ENCODE results near the gene FGFR2.

FGFR2 gene

DNA sequence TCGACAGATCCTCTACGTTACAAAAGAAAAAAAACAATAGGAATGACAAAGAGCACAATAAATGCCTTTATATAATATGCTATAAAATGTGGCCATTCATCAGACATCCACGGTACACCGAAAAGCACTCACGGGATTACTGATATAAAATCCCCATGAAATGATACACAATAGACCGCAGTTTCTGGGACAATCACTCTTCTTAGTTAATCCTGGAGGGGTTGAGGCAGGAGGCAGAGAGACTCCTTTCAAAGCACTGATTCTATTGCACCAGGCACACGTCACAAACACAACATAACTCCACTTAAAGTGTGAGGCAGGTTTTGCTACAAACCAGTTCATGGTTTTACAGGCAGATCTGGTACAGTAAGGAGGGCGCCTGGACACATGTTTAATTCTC is 113.8 kb downstream of the FGFR2 start:
- no peak for DNase-seq

DNA sequence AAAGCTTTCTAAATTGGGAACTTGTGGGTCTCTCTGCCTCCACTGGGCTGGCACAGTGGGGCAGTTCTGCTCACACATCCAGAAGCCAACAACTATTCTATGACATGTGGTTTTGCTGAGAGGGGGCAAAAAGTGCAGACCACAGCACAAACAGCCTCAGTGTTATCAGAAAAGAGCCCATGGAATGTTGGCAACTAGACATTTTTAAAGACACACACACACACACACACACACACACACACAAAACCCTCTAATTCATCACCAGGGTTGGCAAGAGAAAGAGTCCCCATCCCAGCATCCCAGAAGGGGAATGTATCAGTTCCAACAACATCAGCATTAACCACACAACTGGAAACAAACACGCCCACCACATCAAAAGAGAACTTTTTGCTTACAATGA is 117.1 kb downstream of the FGFR2 start:
- no peak for DNase-seq

DNA sequence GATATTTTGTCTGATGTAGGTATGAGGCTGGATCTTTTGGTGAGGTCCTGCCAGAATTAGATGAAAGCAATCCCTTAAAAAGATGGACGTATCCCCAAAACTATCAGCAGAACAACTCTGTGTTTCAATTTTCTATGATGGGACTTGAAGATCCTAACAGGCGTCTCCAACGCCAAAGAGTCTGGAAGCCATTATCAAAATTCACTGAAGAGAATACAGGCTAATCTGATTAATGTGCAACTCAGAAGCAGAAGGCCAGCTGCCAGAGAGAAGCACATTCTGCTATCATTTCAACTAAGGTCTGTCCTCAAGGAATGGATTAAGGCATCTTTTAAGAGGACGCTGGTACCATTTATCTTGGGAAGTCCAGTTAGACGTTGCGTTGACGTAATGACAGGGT is 119.7 kb downstream of the FGFR2 start:
- DNase-seq = no peak

- no peak for DNase-seq
Observed at GRCh38 chr10:121469797-121470606, 128.2 kb downstream of the FGFR2 start.

GRCh38 chr10:121468726-121469125 is 129.5 kb downstream of the FGFR2 start:
- no peak for DNase-seq

DNA sequence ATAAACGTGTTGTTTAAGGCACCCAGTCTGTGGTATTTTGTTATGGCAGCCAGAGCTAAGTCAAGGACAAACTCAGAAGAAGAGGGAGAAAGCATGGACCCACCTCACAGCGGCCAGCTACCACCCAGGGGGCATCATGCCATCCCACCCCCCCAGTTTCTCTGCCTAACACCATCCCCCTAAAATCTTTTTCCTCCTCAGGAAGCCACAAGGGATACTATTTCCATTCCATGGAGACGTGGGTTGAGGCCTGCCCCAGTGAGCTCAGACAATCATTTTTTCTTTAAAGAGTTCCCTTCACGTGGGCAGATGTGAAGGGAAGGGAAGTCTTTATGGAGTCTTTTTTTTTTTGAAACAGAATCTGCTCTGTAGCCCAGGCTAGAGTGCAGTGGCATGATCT is 131.8 kb downstream of the FGFR2 start:
- DNase-seq = no peak

- no peak for DNase-seq
Observed at GRCh38 chr10:121465215-121465614, 133.0 kb downstream of the FGFR2 start.

- no peak for DNase-seq
Observed at GRCh38 chr10:121464517-121464916, 133.7 kb downstream of the FGFR2 start.

DNA sequence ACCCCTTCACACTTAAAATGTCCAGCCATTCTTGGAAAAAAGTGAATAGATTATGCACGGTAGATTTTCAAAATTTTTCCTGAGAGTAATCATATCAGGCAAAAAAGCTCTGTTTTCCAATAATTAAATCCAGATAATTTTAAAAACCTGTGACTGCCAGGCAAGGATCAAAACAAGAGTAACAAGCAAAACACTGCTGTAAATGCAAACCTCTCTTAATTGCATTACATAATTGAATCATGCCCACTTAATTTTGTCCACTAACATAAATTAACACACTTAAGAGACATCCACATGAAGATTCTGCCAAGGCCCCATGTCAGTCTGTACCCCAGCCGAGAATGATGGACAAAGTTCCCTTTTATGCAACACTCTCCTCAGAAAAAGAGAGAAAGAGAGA is 135.3 kb downstream of the FGFR2 start:
- no peak for DNase-seq

GRCh38 chr10:121462281-121462680 is 136.0 kb downstream of the FGFR2 start:
- no peak for DNase-seq

- no peak for DNase-seq
Observed at GRCh38 chr10:121461307-121461706, 136.9 kb downstream of the FGFR2 start.

DNA sequence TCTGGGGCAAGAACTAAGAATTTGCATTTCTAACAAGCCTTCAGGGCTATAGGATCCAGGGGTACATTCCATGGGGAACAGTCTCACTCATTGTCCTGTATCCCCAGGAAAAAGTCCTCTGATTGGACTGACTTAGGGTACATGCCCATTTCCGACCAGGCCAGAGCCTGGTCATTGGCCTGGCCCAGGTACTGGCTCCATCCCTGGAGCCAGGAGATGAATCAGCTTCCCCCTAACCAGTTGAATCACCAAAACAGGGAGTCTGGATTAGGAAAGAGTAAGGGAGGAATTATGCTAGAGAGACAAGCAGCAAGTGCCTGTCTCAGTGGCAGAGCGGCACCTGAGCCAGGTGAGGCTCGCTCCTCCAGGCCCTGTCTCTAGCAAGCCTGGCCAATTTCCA is 137.5 kb downstream of the FGFR2 start:
- DNase-seq = no peak

DNA sequence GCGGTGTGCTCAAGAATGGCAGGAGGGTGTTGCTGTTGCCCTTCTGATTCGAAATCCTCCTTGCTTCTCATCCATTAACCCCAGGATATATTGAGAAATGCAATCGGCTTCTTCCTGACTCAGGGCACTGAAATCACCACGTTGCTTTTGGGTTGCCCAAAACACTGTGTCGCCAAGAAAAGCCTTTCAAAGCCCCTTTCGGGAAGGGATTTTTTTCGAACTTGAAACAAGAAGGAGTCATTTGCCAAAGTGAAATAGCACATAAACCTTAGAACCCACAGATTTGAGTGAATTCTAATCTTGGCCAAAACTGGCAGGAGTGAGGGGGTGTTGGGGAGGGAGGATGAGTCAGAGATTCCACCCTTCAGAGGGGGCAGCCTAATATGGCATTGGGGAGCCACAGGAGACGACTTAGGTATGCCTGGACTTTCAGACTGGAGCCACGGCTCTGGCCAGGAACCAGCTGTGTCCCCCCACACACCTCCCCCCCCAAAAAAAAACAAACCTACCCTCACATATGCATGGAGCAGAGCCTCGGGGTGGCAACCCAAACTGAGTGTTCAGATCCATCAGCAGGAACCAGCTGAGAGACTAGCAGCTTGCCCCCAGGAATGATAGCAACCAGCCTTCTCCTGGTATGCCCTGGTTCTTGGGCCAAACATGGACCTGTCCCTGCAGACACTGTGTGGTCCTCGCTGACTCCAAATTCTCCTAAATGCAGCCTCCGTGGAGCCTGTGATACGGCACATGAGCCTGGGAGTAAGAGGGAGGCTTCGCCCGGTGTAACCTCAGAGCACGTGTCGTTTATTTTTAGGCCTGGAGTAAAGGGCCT is 138.4 kb downstream of the FGFR2 start:
- no peak for DNase-seq

- no peak for DNase-seq
Observed at GRCh38 chr10:121459279-121459621, 139.0 kb downstream of the FGFR2 start.

DNA sequence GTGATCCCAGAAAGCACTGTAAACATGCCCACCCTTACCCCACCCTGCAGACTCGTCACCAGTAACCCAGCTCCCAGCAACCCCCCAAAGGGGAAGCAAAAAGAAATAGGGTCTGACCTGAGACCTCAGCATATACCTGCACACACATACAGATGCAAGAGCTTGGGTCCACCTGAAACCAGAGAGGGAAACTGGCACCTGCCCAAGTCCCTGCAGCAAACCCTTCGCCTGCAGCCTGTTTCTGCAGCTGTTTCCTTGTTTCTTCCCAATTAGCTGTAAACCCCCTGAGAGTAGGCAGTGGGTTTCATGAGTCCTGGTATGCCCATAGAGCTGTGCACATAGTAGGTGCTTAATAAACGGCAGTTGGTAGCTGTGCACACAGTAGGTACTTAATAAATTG is 140.5 kb downstream of the FGFR2 start:
- DNase-seq = no peak

- DNase-seq = no peak
Observed at GRCh38 chr10:121455377-121455776, 142.9 kb downstream of the FGFR2 start.

- DNase-seq = no peak
Observed at GRCh38 chr10:121454781-121455180, 143.5 kb downstream of the FGFR2 start.

GRCh38 chr10:121453160-121453559 is 145.1 kb downstream of the FGFR2 start:
- no peak for DNase-seq

- DNase-seq = no peak
Observed at GRCh38 chr10:121452581-121452980, 145.7 kb downstream of the FGFR2 start.

DNA sequence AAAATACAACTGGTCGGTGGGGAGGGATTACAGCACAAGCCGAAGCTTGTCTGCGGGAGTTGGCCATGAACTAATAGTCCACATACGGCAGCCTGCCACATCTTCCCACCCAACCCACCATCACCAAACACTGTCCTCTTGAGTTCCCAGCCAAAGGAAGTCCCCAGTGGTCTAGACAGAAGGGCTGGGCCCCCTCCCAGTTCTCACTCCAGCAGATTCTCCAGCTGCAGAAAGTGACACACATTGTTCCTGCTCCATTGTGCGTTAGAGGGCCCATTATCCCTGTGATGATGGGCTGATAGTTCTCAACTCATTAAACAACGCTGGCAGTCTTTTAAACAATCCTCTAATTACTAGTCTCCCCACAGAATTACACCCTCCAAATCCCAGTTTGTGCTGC is 148.0 kb downstream of the FGFR2 start:
- DNase-seq = no peak

DNA sequence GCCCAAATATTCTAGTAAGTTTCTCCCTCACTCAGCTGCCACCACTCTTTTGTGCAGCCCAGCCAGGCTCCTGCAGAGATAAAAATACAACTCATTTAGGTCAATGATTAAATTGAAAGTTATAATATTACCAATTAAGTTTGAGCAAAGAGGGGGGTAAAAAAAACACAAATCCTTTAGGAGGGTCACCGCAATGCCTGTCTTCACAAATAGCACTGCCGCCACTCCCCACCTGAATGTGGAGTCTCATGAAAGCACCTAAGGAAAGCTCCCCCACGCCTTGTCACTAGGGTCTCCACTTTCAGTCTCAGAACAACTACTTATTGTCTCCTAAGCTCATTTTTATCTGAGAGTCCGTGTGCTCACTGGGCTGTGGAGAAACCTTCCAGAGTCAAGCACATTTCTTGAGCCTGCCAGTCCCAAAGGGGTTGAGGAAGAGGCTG is 148.7 kb downstream of the FGFR2 start:
- no peak for DNase-seq

DNA sequence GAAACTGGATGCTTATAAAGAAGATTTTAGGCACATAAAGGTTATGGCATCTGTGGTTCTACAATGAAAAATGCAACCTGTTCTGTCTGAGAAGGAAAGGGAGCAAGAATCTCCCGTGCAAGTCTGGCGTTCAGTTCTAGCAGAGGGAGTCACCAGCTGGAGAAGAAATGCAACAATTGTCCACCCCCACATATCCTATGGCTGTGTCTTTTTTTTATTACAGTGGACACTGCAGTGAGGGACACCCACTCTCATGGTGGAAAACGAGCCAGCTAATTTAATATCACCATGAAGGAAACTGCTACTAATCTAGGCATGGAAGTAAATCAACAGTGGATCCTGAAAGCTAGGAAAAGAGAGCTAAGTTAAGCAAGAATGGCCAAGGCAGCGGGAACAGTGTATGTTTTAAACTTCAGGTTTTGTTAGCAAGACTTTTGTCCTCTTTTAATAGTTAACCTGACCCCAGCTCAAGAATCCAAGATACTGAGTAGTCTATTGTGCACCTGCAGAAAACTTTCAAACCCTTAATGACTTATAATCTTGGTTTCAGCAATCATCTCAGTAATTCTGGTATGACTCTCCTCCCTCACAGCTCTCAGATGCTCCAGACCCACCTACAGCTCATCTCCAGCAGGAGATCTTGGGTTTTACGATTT is 149.3 kb downstream of the FGFR2 start:
- no peak for DNase-seq

DNA sequence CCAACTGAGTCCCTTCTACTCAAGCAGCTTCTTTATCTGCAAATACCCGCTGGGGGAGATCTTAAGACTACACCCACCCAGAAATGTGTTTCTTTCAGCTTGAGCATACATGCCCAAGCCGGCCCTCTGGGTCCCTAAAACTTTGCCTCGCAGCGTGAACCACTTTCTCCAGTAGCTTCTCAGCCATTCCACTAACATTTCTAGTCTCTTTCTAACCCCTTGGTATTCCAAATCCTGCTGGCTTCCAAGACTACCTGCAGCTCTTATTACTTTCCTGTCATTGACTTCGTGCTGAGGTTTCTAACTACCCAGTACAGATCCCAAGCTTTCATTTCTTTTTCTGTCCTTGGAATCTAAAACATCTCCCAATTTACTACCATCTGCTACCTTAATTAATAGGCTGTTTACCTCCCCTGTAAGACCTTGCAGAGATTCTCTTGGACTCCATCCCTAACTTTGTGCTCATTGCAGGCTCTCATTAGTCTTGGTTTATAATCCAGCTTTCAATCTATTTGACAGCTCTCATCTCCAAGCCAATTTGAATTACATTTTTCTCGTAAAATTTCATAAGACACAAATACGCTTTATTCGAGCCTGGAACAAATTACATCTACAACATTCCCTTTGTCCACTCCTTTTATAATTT is 153.6 kb downstream of the FGFR2 start:
- no peak for DNase-seq
